NT2/D1 (cell line): ENCODE results near the gene DLG2.

Experiments
- SUZ12 ChIP-seq: IDR thresholded peaks from 2 replicates; pipeline ENCODE4 v1.6.1; 2011; ENCODE audit not compliant: insufficient read length, insufficient read depth; ENCODE audit errors: extremely low read depth
- YY1 ChIP-seq: IDR thresholded peaks from 2 replicates; pipeline ENCODE4 v1.6.1; 2011; ENCODE audit not compliant: insufficient read length, insufficient read depth
- ZNF274 ChIP-seq: IDR thresholded peaks from 2 replicates; pipeline ENCODE4 v1.6.1; 2011; ENCODE audit warnings: mild to moderate bottlenecking, low read depth, low read length

DNA sequence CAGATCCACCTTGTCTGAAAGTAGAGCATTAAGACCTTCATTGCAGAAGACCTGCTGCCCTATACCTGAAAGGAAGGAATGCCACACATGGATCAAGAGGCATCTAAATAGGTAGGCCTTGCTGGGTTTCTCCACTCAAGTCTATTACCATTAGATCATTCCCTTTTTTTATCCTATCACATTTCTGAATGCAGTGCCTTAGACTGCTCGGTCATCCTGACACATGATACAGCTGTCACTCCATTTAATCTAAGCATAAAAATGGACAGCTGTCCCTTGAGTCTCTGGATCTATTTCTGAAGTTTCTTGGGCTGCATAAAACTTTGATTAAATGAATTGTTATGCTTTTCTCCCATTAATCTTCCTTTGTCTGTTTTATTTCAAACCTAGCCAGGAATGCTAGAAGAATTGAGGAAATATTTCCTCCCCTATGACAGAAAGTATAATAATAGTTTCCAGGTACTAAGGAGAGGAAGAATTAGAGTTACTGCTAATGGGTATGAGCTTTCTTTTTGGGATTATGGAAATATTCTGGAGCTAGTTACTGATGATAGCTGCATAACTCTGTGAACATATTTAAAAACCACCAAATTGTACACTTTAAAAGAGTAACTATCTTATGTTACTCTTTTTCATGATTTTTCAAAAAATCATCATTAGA is 88.0 kb downstream of the DLG2 start:
- TF ChIP-seq ZNF274 (no peak), YY1 (no peak), SUZ12 (no peak)
